Spleen (tissue), 11 donors: Measurements from ENCODE around the gene S100A13. TPM values are rescaled to one million over a fixed set of nuclear protein-coding genes. Genes with fewer than 3 reads are reported as not detected.

Experiments
- DNase-seq: peaks from one replicate; pipeline ENCODE4 v3.0.0-alpha.2; 2020
- H3K27ac ChIP-seq, 8 donors: fragments of 200-600 bp; sonication (generic) in 7 of 8; 1 replicate in 4 of 8; 2 replicates in 4 of 8; pipeline versions ENCODE4 v1.5.0 to v1.8.0; 2016 to 2021; ENCODE audit warnings: inconsistent platforms in 4 of 8, mild to moderate bottlenecking in 4 of 8, moderate library complexity in 1 of 8
- H3K27me3 ChIP-seq, 7 donors: fragments of 200-600 bp; sonication (generic) in 6 of 7; replicated peaks in 1 of 7; 1 replicate in 4 of 7; 2 replicates in 3 of 7; pipeline versions ENCODE4 v1.5.0 to v1.8.0; 2016 to 2021; ENCODE audit warnings: inconsistent platforms in 3 of 7, mild to moderate bottlenecking in 1 of 7
- H3K36me3 ChIP-seq, 6 donors: fragments of 200-600 bp; sonication (generic) in 5 of 6; 1 replicate in 4 of 6; 2 replicates in 2 of 6; pipeline versions ENCODE4 v1.5.0 to v1.8.0; 2016 to 2021; ENCODE audit warnings: inconsistent platforms in 2 of 6
- H3K4me1 ChIP-seq, 6 donors: fragments of 200-600 bp; sonication (generic) in 5 of 6; 1 replicate in 3 of 6; 2 replicates in 3 of 6; pipeline versions ENCODE4 v1.5.0 to v1.8.0; 2016 to 2021; ENCODE audit warnings: inconsistent platforms in 3 of 6
- H3K4me3 ChIP-seq, 8 donors: fragments of 200-600 bp; sonication (generic) in 7 of 8; 1 replicate in 4 of 8; 2 replicates in 4 of 8; pipeline versions ENCODE4 v1.5.0 to v1.8.0; 2016 to 2021; ENCODE audit warnings: inconsistent platforms in 4 of 8, mild to moderate bottlenecking in 4 of 8, moderate library complexity in 2 of 8
- H3K9me3 ChIP-seq, 8 donors: fragments of 200-600 bp; sonication (generic) in 7 of 8; 1 replicate in 4 of 8; 2 replicates in 4 of 8; pipeline versions ENCODE4 v1.5.0 to v1.8.0; 2016 to 2021; ENCODE audit warnings: inconsistent platforms in 4 of 8
- POLR2A ChIP-seq, 3 donors: fragments of 450-650 bp; IDR thresholded peaks; one replicate each; pipeline ENCODE4 v1.5.1; 2017; ENCODE audit warnings: antibody characterized with exemption in 3 of 3, mild to moderate bottlenecking in 1 of 3
- POLR2AphosphoS5 ChIP-seq, 3 donors: sonication (generic); formaldehyde crosslinking; IDR thresholded peaks; one replicate each; pipeline ENCODE4 v1.5.1; 2017; ENCODE audit warnings: antibody characterized with exemption in 3 of 3
- WGBS, 5 donors: extraction: QIAGEN DNeasy Blood & Tissue Kit in 3 of 5; methylation state at CpG; one replicate each; pipeline versions ENCODE4 v1.1.5 to v1.1.7; 2013 to 2018; 5-methylcytosine and 5-hydroxymethylcytosine counted together
- intact Hi-C: fragments of 100-400 bp; cut with DNase I; formaldehyde crosslinking; loops from one replicate; pipeline ENCODE4 v1.15.0; 2023; ENCODE audit warnings: low total_unique reads
- polyA plus RNA-seq, 3 donors: library from polyadenylated mRNA; stranded (reverse); fragments of 200-250 nt; gene quantifications; one replicate each; pipeline ENCODE4 v1.2.1, GENCODE V29; 2013
- total RNA-seq, 7 donors: library from RNA; depleted of rRNA in 3 of 7; stranded (reverse); fragments of >200 nt in 3 of 7; fragmentation: NEBNext Ultra II Directional in 4 of 7; extraction: Animal tissue kit (Norgen Biotek cat#: 25700) in 4 of 7; gene quantifications; one replicate each; pipeline versions ENCODE4 v1.1.0 to v1.2.1, GENCODE V29; 2016 to 2021
- TF ChIP-seq, protein P1 (sequence below), 11 experiments: fragments of 200-600 bp in 7 of 11; fragments of 450-650 bp in 4 of 11; sonication (generic) in 4 of 11; IDR thresholded peaks in 8 of 11; conservative IDR thresholded peaks in 3 of 11; 1 replicate in 7 of 11; 2 replicates in 4 of 11; pipeline versions ENCODE4 v1.4.0 to v1.8.0; 2016 to 2021; ENCODE audit warnings: antibody characterized with exemption in 11 of 11, inconsistent platforms in 4 of 11, mild to moderate bottlenecking in 1 of 11
- donor health status: healthy with polysubstance abuse.
- donor health status: DM: no; HTN: no; CAD: no; lungs with moderate emphysema.
- donor health status: DM: no; HTN: no; CAD: no.
- donor health status: Bipolar disorder and iron deficiency.
- donor health status: healthy.
- donor health status: DM: no; HTN: no; CAD: no.
- donor health status: DM: yes; HTN: yes; CAD: no.

Gene S100A13
- total and polyA plus RNA-seq, 10 donors, result 48.8 to 146 (median 75.5) TPM

DNA sequence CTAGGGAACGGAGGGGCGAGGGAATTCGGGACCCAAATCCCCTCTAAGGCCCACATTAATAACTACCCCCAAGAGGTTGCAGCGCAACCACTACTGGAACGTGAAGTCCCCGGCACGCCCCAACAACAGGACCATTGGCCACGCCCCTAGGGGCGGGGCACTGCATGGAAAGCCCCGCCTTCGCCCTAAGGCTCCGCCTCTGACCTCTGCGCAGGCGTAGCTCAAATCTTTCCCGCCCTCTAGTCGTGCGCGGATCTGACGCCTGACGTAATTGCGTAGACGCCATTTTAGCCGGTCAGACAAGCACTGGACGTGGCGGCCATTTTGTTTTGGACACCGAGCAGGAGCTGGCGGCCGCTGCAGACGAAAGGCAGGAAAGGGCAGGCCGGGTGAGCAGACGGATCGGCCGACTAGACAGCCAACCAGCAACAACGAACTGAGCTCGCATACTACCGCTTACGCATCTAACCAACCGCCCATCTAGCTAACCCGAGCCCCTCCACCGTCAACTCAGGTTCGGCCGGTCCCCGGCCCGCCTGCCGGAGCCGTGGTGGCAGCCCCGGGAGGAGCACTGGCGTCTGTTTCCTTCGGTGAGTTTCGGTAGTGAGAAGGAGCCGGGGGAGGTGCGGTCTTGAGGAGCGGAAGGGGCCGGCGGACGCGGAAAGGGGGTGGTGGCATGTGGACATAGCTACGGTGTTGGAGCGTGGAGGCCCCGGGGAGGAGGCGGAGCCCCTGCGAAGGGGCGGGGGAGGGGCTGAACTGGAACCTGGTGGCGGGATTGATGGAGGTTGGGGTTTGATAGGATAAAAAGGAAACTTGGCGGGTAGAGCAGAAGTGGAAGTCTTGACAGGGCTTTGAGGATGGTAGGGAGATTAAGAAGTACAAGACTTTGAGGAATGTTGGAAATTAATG, 6.7 kb upstream of the S100A13 start, which contains the start of gene CHTOP:
Gene CHTOP, plus strand, starts transcription at position 313 of the 912 bp plus-strand sequence. CDS start 2,523 bp downstream, outside the sequence.
- 2 to 3% (median 2%) methylated on average over 61 to 65 of the region's 65 CpGs for WGBS, 5 donors
- DNase-seq, result peak; percentile 99
- H3K9me3 ChIP-seq, result no peaks in the 10 kb centered on the region
- H3K4me1 ChIP-seq, result peaks cover 18 to 74% (median 46%) of the 10 kb centered on the region in 6 donors
- peak within 1 kb of the TSS; percentile 63 to 75 (median 70) for H3K4me3 ChIP-seq
- peak within 1 kb of the TSS; percentile 98 to 100 (median 99) for H3K27ac ChIP-seq
- TF ChIP-seq POLR2A (IDR thresholded peaks at IDR 0.05) (peak; percentile 33 to 92 (median 82)), POLR2AphosphoS5 (IDR thresholded peaks at IDR 0.05) (peak; percentile 94 to 97 (median 95))
- TF ChIP-seq, protein P1, sequence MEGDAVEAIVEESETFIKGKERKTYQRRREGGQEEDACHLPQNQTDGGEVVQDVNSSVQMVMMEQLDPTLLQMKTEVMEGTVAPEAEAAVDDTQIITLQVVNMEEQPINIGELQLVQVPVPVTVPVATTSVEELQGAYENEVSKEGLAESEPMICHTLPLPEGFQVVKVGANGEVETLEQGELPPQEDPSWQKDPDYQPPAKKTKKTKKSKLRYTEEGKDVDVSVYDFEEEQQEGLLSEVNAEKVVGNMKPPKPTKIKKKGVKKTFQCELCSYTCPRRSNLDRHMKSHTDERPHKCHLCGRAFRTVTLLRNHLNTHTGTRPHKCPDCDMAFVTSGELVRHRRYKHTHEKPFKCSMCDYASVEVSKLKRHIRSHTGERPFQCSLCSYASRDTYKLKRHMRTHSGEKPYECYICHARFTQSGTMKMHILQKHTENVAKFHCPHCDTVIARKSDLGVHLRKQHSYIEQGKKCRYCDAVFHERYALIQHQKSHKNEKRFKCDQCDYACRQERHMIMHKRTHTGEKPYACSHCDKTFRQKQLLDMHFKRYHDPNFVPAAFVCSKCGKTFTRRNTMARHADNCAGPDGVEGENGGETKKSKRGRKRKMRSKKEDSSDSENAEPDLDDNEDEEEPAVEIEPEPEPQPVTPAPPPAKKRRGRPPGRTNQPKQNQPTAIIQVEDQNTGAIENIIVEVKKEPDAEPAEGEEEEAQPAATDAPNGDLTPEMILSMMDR (IDR thresholded peaks at IDR 0.05 in 8 of 11, conservative IDR thresholded peaks at IDR 0.05 in 3 of 11), result peak in 5 of 11 experiments; percentile 8 to 42 (median 28)
- H3K36me3 ChIP-seq, result peaks cover 8 to 41% (median 29%) of the 10 kb centered on the region in 6 donors
- intact Hi-C loops, result no loop called here
- no peaks in the 10 kb centered on the region for H3K27me3 ChIP-seq

GRCh38 chr1:153633161-153633753, 6.0 kb upstream of the S100A13 start:
- Histone ChIP-seq H3K4me3 (peak overlapping the region in 7 of 8 donors; percentile 63 to 75 (median 70)), H3K27ac (peak overlapping the region; percentile 98 to 100 (median 99)), H3K27me3 (no peaks in the 10 kb centered on the region), H3K36me3 (peaks cover 8 to 34% (median 22%) of the 10 kb centered on the region in 6 donors), H3K9me3 (no peaks in the 10 kb centered on the region), H3K4me1 (peaks cover 18 to 76% (median 43%) of the 10 kb centered on the region in 6 donors)
- DNase-seq, result no peak
- TF ChIP-seq POLR2A (IDR thresholded peaks at IDR 0.05) (peak in 1 of 3 donors; percentile 72), POLR2AphosphoS5 (IDR thresholded peaks at IDR 0.05) (no peak)
- WGBS, 5 donors, result 48 to 73% (median 63%) methylated on average over 18 of the region's 18 CpGs
- intact Hi-C loops, result no loop called here

GRCh38 chr1:153631047-153632022, 4.0 kb upstream of the S100A13 start:
- Histone ChIP-seq H3K36me3 (peaks cover 0 to 15% (median 3%) of the 10 kb centered on the region in 6 donors), H3K27me3 (no peaks in the 10 kb centered on the region), H3K27ac (peak overlapping the region in 5 of 8 donors; percentile 22 to 84 (median 27)), H3K9me3 (no peaks in the 10 kb centered on the region), H3K4me1 (peaks cover 8 to 80% (median 36%) of the 10 kb centered on the region in 6 donors), H3K4me3 (no peak overlapping the region)
- intact Hi-C loops, result no loop called here
- DNase-seq, result no peak
- WGBS, 5 donors, result 77 to 86% (median 84%) methylated on average over 10 of the region's 10 CpGs
- no peak for TF ChIP-seq POLR2AphosphoS5 (IDR thresholded peaks at IDR 0.05)
- no peak for TF ChIP-seq POLR2A (IDR thresholded peaks at IDR 0.05)
- TF ChIP-seq, protein P1 (IDR thresholded peaks at IDR 0.05 in 8 of 11, conservative IDR thresholded peaks at IDR 0.05 in 3 of 11), result no peak

- H3K27me3 ChIP-seq, result no peaks in the 10 kb centered on the region
- peaks cover under 1 to 80% (median 31%) of the 10 kb centered on the region in 6 donors for H3K4me1 ChIP-seq
- no peak for DNase-seq
- WGBS, 5 donors, result 85 to 98% (median 88%) methylated on average over 7 of the region's 7 CpGs
- no peaks in the 10 kb centered on the region for H3K9me3 ChIP-seq
- intact Hi-C loops, result no loop called here
- peak overlapping the region in 7 of 8 donors; percentile 22 to 84 (median 38) for H3K27ac ChIP-seq
- no peak overlapping the region for H3K4me3 ChIP-seq
- H3K36me3 ChIP-seq, result peaks cover 0 to 6% (median 0%) of the 10 kb centered on the region in 6 donors
- TF ChIP-seq POLR2A (IDR thresholded peaks at IDR 0.05), result no peak
- no peak for TF ChIP-seq POLR2AphosphoS5 (IDR thresholded peaks at IDR 0.05)
- TF ChIP-seq, protein P1 (IDR thresholded peaks at IDR 0.05 in 8 of 11, conservative IDR thresholded peaks at IDR 0.05 in 3 of 11), result no peak
Observed at GRCh38 chr1:153630384-153630783, 3.1 kb upstream of the S100A13 start.
